IMR-90 (cell line): Measurements from ENCODE around the gene RHOXF1. TPM values are rescaled to one million over a fixed set of nuclear protein-coding genes. Genes with fewer than 3 reads are reported as not detected.
A peak's percentile ranks its signal among the peaks of the same experiment; 100 is the strongest.
"Not testable (repeated sequence)": the region's sequence is repeated elsewhere in the genome, so short reads cannot be mapped to it uniquely, and the experiment has no call there.

ENCODE experiments used
- ATAC-seq: fragments of 200-7000 bp; cut with Tn5 transposase; 2 replicates; pipeline ENCODE4 v1.9.1; 2020; ENCODE audit warnings: low read depth, mild to moderate bottlenecking, moderate library complexity
- Bru-seq: library from RNA; stranded (reverse); fragments of 400-500 nt; gene quantifications from one replicate; lab custom pipeline; 2021; lab: Mats Ljungman, UMichigan
- BruChase-seq, 2 experiments: library from RNA; stranded (reverse); fragments of 400-500 nt; gene quantifications; one replicate each; lab custom pipeline; 2021; lab: Mats Ljungman, UMichigan
- BruUV-seq: library from RNA; stranded (reverse); fragments of 400-500 nt; replicated peaks from 2 replicates; lab custom pipeline; 2021; lab: Mats Ljungman, UMichigan
- CTCF ChIA-PET: fragments of 300-600 bp; formaldehyde crosslinking; extraction: SDS; loops from one replicate; lab custom pipeline; 2021; ENCODE audit warnings: antibody characterized with exemption; lab: Yijun Ruan, JAX
- POLR2A ChIA-PET: fragments of 300-600 bp; sonication (Branson Sonifier 250); formaldehyde crosslinking; loops from one replicate; lab custom pipeline; 2022; ENCODE audit warnings: antibody characterized with exemption; ENCODE audit not compliant: unreplicated experiment; lab: Charles Lee
- DNase-seq: peaks from one replicate; pipeline ENCODE4 v3.0.0; 2013
- H2AFZ ChIP-seq: replicated peaks from 2 replicates; pipeline ENCODE3; 2013; ENCODE audit warnings: low read length, mild to moderate bottlenecking; ENCODE audit not compliant: poor library complexity
- H2AK5ac ChIP-seq: 2 replicates; pipeline ENCODE4 v1.6.1; 2013; ENCODE audit warnings: low read depth, low read length, inconsistent platforms
- H2AK9ac ChIP-seq: replicated peaks from 2 replicates; pipeline ENCODE3; 2013; ENCODE audit warnings: mild to moderate bottlenecking, low read depth, low read length, moderate library complexity; ENCODE audit not compliant: poor library complexity
- H2BK120ac ChIP-seq: 2 replicates; pipeline ENCODE4 v1.6.1; 2013; ENCODE audit warnings: low read depth, low read length, inconsistent platforms
- H2BK15ac ChIP-seq: 3 replicates; pipeline ENCODE4 v1.6.1; 2013; ENCODE audit warnings: low read depth, low read length, inconsistent platforms
- H2BK20ac ChIP-seq: 2 replicates; pipeline ENCODE4 v1.6.1; 2013; ENCODE audit warnings: low read depth, mild to moderate bottlenecking, inconsistent platforms, low read length, moderate library complexity
- H2BK5ac ChIP-seq: 2 replicates; pipeline ENCODE4 v1.6.1; 2013; ENCODE audit warnings: mild to moderate bottlenecking, low read depth, low read length, inconsistent platforms; ENCODE audit not compliant: poor library complexity, severe bottlenecking
- H3K14ac ChIP-seq: replicated peaks from 2 replicates; pipeline ENCODE4 v1.6.1; 2013; ENCODE audit warnings: low read depth, low read length, inconsistent platforms
- H3K18ac ChIP-seq: 2 replicates; pipeline ENCODE4 v1.6.1; 2013; ENCODE audit warnings: low read depth, low read length, control low read depth
- H3K23ac ChIP-seq: 2 replicates; pipeline ENCODE4 v1.6.1; 2013; ENCODE audit warnings: low read depth, low read length, inconsistent platforms
- H3K27ac ChIP-seq: 2 replicates; pipeline ENCODE4 v1.5.1; 2013; ENCODE audit warnings: mild to moderate bottlenecking, control low read depth, low read length; ENCODE audit not compliant: insufficient read depth
- H3K27me3 ChIP-seq: 2 replicates; pipeline ENCODE4 v1.6.1; 2013; ENCODE audit warnings: low read length; ENCODE audit not compliant: control insufficient read depth, insufficient read depth
- H3K36me3 ChIP-seq: 2 replicates; pipeline ENCODE4 v1.6.1; 2013; ENCODE audit warnings: low read length, mixed read lengths; ENCODE audit not compliant: control insufficient read depth, insufficient read depth
- H3K4ac ChIP-seq: 2 replicates; pipeline ENCODE4 v1.6.1; 2013; ENCODE audit warnings: low read depth, low read length, inconsistent platforms
- H3K4me1 ChIP-seq: 2 replicates; pipeline ENCODE4 v1.6.1; 2013; ENCODE audit warnings: low read length, mixed read lengths; ENCODE audit not compliant: control insufficient read depth, insufficient read depth
- H3K4me2 ChIP-seq: 2 replicates; pipeline ENCODE4 v1.6.1; 2013; ENCODE audit warnings: low read depth, mild to moderate bottlenecking, control low read depth, low read length, moderate library complexity
- H3K4me3 ChIP-seq: 2 replicates; pipeline ENCODE4 v1.5.1; 2013; ENCODE audit warnings: low read depth, mild to moderate bottlenecking, control low read depth, low read length, moderate library complexity; ENCODE audit not compliant: insufficient read depth
- H3K56ac ChIP-seq: 2 replicates; pipeline ENCODE4 v1.6.1; 2013; ENCODE audit warnings: low read length, inconsistent platforms; ENCODE audit not compliant: insufficient read depth; ENCODE audit errors: extremely low read depth
- H3K79me1 ChIP-seq, 2 experiments: 2 replicates each; pipeline ENCODE4 v1.6.1; 2013; ENCODE audit warnings: low read length in 2 of 2, inconsistent platforms in 1 of 2, low read depth in 1 of 2
- H3K9ac ChIP-seq: 2 replicates; pipeline ENCODE4 v1.6.1; 2013; ENCODE audit warnings: low read depth, low read length, control low read depth
- H3K9me1 ChIP-seq: 2 replicates; pipeline ENCODE4 v1.6.1; 2013; ENCODE audit warnings: low read length, inconsistent platforms; ENCODE audit not compliant: insufficient read depth
- H3K9me3 ChIP-seq: 2 replicates; pipeline ENCODE4 v1.6.1; 2013; ENCODE audit warnings: low read length; ENCODE audit not compliant: control insufficient read depth, insufficient read depth
- H4K20me1 ChIP-seq: 2 replicates; pipeline ENCODE4 v1.6.1; 2013; ENCODE audit warnings: low read length, inconsistent platforms; ENCODE audit not compliant: insufficient read depth
- H4K5ac ChIP-seq: 2 replicates; pipeline ENCODE4 v1.6.1; 2013; ENCODE audit warnings: mild to moderate bottlenecking, low read depth, low read length, control low read depth
- H4K8ac ChIP-seq, 2 experiments: 2 replicates each; pipeline ENCODE4 v1.6.1; 2013; ENCODE audit warnings: low read depth in 2 of 2, low read length in 2 of 2, control low read depth in 1 of 2, inconsistent platforms in 1 of 2
- H4K91ac ChIP-seq: 2 replicates; pipeline ENCODE4 v1.6.1; 2013; ENCODE audit warnings: low read depth, low read length, inconsistent platforms; ENCODE audit not compliant: insufficient read depth
- WGBS, 2 experiments: methylation state at CpG; one replicate each; pipeline versions ENCODE4 v1.1.5 to v1.1.7; 2013; ENCODE audit warnings: missing lambda C conversion rate in 2 of 2; ENCODE audit not compliant: insufficient read length in 1 of 2; ENCODE audit errors: extremely low coverage in 2 of 2; 5-methylcytosine and 5-hydroxymethylcytosine counted together
- dilution Hi-C: fragments of 300-500 bp; cut with HindIII; formaldehyde crosslinking; loops from one replicate; pipeline ENCODE4 v1.14.3; 2018; ENCODE audit warnings: low sequenced_read_pairs; ENCODE audit not compliant: unreplicated experiment
- in situ Hi-C: fragments of 300-500 bp; cut with MboI; formaldehyde crosslinking; loops from 3 replicates; pipeline ENCODE4 v1.14.3; 2019; ENCODE audit warnings: low sequenced_read_pairs, inconsistent platforms, mixed read lengths
- intact Hi-C: fragments of 100-400 bp; cut with micrococcal nuclease; formaldehyde crosslinking; loops from 2 replicates; pipeline ENCODE4 v1.10.0; 2022
- long read RNA-seq: library from polyadenylated mRNA; unstranded; transcript quantifications from one replicate; pipeline ENCODE4 v2.0.0, GENCODE V29; 2021; ENCODE audit not compliant: unreplicated experiment
- polyA plus RNA-seq, 3 experiments: library from polyadenylated mRNA; depleted of rRNA; stranded (reverse); fragments of >200 nt; gene quantifications; 2 replicates each; pipeline ENCODE4 v1.2.3, GENCODE V29; 2012; ENCODE audit warnings: low replicate concordance in 1 of 3
- total RNA-seq: library from RNA; depleted of rRNA; stranded (reverse); fragments of >200 nt; gene quantifications from 2 replicates; pipeline ENCODE4 v1.2.3, GENCODE V29; 2012; rRNA removed
- TF ChIP-seq, protein P1 (sequence below): fragments of 150-350 bp; IDR thresholded peaks from 2 replicates; pipeline ENCODE4 v1.6.1; 2016; ENCODE audit warnings: low read depth, mild to moderate bottlenecking, low read length, moderate library complexity, borderline replicate concordance

Gene RHOXF1, protein sequence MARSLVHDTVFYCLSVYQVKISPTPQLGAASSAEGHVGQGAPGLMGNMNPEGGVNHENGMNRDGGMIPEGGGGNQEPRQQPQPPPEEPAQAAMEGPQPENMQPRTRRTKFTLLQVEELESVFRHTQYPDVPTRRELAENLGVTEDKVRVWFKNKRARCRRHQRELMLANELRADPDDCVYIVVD
- total RNA-seq: not detected in 2 replicates
- polyA plus RNA-seq (2012; rRNA removed): not detected in 2 replicates
- polyA plus RNA-seq (2012; cell fraction: cytosol; rRNA removed): not detected in 2 replicates
- 0.10 TPM in 1 of 2 replicates, not detected in the other for polyA plus RNA-seq (2012; cell fraction: nucleus; rRNA removed; ENCODE audit: low replicate concordance)
- Bru-seq, nascent RNA: percentile 10 among the genes with signal in this experiment
- BruChase-seq, experiment 1, labeled RNA remaining after a 6-hour chase: percentile 13 among the genes with signal in this experiment
- BruChase-seq, experiment 2, labeled RNA remaining after a 2-hour chase: percentile 10 among the genes with signal in this experiment
- long read RNA-seq: 0 reads

DNA sequence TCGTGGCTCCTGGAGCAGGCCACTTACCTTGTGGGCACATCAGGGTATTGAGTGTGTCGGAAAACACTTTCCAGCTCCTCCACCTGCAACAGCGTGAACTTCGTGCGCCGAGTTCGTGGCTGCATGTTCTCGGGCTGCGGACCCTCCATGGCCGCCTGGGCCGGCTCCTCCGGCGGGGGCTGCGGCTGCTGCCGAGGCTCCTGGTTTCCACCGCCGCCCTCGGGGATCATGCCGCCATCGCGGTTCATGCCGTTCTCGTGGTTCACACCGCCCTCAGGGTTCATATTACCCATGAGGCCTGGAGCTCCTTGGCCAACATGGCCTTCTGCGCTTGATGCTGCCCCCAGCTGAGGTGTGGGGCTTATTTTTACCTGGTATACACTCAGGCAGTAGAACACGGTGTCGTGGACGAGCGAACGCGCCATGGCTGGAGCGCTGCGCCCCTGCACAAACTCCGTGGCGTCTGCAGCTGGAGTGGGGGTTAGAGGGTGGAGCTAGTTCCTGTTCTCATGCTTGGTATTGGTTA, at the start of gene RHOXF1:
Gene RHOXF1 (minus strand): TSS at position 476 of the 526 bp plus-strand sequence. CDS start 51 bp downstream, at position 425.
- no peaks in the 10 kb centered on the region for H3K79me1 ChIP-seq
- intact Hi-C loops (no loop called here), in situ Hi-C loops (loop anchor here (25.0 kb wide), 1 partner anchor 122 kb away; no protein-coding TSS in a partner anchor), dilution Hi-C loops (no loop called here)
- no peak within 1 kb of the TSS for H3K14ac ChIP-seq
- H3K9me1 ChIP-seq: no peaks in the 10 kb centered on the region
- ChIA-PET POLR2A (no interaction called here), CTCF (no interaction called here)
- no peaks in the 10 kb centered on the region for H3K36me3 ChIP-seq
- H2BK15ac ChIP-seq: no peak within 1 kb of the TSS
- TF ChIP-seq, protein P1, sequence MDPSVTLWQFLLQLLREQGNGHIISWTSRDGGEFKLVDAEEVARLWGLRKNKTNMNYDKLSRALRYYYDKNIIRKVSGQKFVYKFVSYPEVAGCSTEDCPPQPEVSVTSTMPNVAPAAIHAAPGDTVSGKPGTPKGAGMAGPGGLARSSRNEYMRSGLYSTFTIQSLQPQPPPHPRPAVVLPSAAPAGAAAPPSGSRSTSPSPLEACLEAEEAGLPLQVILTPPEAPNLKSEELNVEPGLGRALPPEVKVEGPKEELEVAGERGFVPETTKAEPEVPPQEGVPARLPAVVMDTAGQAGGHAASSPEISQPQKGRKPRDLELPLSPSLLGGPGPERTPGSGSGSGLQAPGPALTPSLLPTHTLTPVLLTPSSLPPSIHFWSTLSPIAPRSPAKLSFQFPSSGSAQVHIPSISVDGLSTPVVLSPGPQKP: no peak
- H2AFZ ChIP-seq: no peak within 1 kb of the TSS
- H3K4me1 ChIP-seq: no peaks in the 10 kb centered on the region
- 86% methylated on average over 18 of the region's 35 CpGs; no CpG with 5 or more reads in 1 of the 2 experiments for WGBS, 2 experiments
- H2BK20ac ChIP-seq: no peak within 1 kb of the TSS
- no peak within 1 kb of the TSS for H3K4me3 ChIP-seq
- H4K8ac ChIP-seq: no peak within 1 kb of the TSS
- H3K9me3 ChIP-seq: no peaks in the 10 kb centered on the region
- no peak within 1 kb of the TSS for H3K27ac ChIP-seq
- H4K5ac ChIP-seq: no peak within 1 kb of the TSS
- H3K23ac ChIP-seq: no peak within 1 kb of the TSS
- no peak within 1 kb of the TSS for H4K91ac ChIP-seq
- ATAC-seq (no peak), DNase-seq (no peak)
- no peak within 1 kb of the TSS for H3K56ac ChIP-seq
- no peak within 1 kb of the TSS for H2AK9ac ChIP-seq
- H3K4ac ChIP-seq: no peak within 1 kb of the TSS
- BruUV-seq: no TSS peak
- no peak within 1 kb of the TSS for H2AK5ac ChIP-seq
- no peak within 1 kb of the TSS for H3K4me2 ChIP-seq
- no peak within 1 kb of the TSS for H2BK5ac ChIP-seq
- no peak within 1 kb of the TSS for H3K9ac ChIP-seq
- H2BK120ac ChIP-seq: no peak within 1 kb of the TSS
- no peaks in the 10 kb centered on the region for H4K20me1 ChIP-seq
- no peaks in the 10 kb centered on the region for H3K27me3 ChIP-seq
- H3K18ac ChIP-seq: no peak within 1 kb of the TSS

DNA sequence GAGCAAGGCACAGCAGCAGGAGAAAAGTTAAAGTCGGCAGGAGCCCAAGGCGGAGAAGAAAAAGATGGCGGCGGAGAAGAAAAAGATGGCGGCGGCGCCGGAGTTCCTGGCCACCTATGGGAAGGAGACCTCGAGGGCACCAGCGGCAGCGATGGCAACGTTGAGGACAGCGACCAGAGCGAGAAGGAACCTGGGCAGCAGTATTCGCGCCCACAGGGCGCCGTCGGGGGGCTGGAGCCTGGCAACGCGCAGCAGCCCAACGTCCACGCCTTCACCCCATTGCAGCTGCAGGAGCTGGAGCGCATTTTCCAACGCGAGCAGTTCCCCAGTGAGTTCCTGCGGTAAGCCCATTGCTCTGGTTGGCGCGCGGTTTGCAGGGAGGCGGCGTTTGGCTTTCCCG, 43.4 kb upstream of the RHOXF1 start:
- POLR2A ChIA-PET, H2BK120ac ChIP-seq, H2BK15ac ChIP-seq, H3K23ac ChIP-seq, H3K4me1 ChIP-seq, H3K4me3 ChIP-seq, H3K9ac ChIP-seq, H3K14ac ChIP-seq, H3K56ac ChIP-seq, H2AK9ac ChIP-seq, DNase-seq, H3K18ac ChIP-seq, CTCF ChIA-PET, H2AK5ac ChIP-seq, H2BK5ac ChIP-seq, H3K4ac ChIP-seq, H2AFZ ChIP-seq, H3K27ac ChIP-seq, H4K91ac ChIP-seq, H4K20me1 ChIP-seq, dilution Hi-C loops, H4K5ac ChIP-seq, H3K9me3 ChIP-seq, H4K8ac ChIP-seq, H3K9me1 ChIP-seq, ATAC-seq, H3K79me1 ChIP-seq, H3K36me3 ChIP-seq, in situ Hi-C loops, intact Hi-C loops, H2BK20ac ChIP-seq, H3K4me2 ChIP-seq, BruUV-seq, H3K27me3 ChIP-seq: not testable (repeated sequence)
- WGBS, 2 experiments: no CpG with 5 or more reads among the region's 33 CpGs
